Measurements from ENCODE around the gene FAM222B. TPM values are rescaled to one million over a fixed set of nuclear protein-coding genes. Genes with fewer than 3 reads are reported as not detected.

FAM222B gene
- total RNA-seq, 1 experiment from 2014 or later: 2.6 TPM

GRCh38 chr17:28714281-28714680 is 128.3 kb downstream of the FAM222B start:
- no peak for DNase-seq (ENCODE audit: low read depth)
- in situ Hi-C loops (cut with HindIII; ENCODE audit: low pct_unique_long_range_greater_than_20kb, low sequenced_read_pairs): no loop called here

GRCh38 chr17:28712705-28713415 is 129.7 kb downstream of the FAM222B start:
- in situ Hi-C loops (cut with HindIII; ENCODE audit: low pct_unique_long_range_greater_than_20kb, low sequenced_read_pairs): no loop called here
- DNase-seq (ENCODE audit: low read depth): no peak

- in situ Hi-C loops (cut with HindIII; ENCODE audit: low pct_unique_long_range_greater_than_20kb, low sequenced_read_pairs): no loop called here
- no peak for DNase-seq (ENCODE audit: low read depth)
Observed at GRCh38 chr17:28712032-28712704, 130.4 kb downstream of the FAM222B start.

DNA sequence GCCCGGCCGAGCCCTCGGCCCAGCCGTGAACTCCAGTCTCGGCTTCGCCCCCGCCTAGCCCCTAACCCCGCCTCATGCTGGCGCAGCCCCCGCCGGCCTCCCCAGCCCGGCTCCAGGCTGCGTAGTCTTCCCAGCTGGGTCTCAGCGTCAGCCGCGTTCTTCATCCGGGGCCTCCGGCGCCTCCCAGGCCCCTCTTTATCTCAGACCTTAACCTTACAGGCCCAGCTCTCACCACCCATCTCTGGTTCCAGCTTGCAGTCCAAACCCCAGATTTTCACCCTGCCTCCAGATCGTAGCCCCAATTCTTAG is 130.9 kb downstream of the FAM222B start, which contains the start of gene PROCA1:
TSS of gene PROCA1 (minus strand) at position 166 of the 309 bp plus-strand sequence. CDS start 228 bp downstream, outside the sequence.
- DNase-seq (ENCODE audit: low read depth): no peak

GRCh38 chr17:28710861-28711722 is 131.5 kb downstream of the FAM222B start:
- in situ Hi-C loops (cut with HindIII; ENCODE audit: low pct_unique_long_range_greater_than_20kb, low sequenced_read_pairs): no loop called here
- DNase-seq (ENCODE audit: low read depth): peak; percentile 91

More for the DNA sequence above, 130.9 kb downstream of the FAM222B start, which contains the start of gene PROCA1:
- in situ Hi-C loops (cut with HindIII; ENCODE audit: low pct_unique_long_range_greater_than_20kb, low sequenced_read_pairs): no loop called here

- DNase-seq (ENCODE audit: low read depth): no peak
- in situ Hi-C loops (cut with HindIII; ENCODE audit: low pct_unique_long_range_greater_than_20kb, low sequenced_read_pairs): no loop called here
Observed at GRCh38 chr17:28707339-28707720, 135.3 kb downstream of the FAM222B start.

DNA sequence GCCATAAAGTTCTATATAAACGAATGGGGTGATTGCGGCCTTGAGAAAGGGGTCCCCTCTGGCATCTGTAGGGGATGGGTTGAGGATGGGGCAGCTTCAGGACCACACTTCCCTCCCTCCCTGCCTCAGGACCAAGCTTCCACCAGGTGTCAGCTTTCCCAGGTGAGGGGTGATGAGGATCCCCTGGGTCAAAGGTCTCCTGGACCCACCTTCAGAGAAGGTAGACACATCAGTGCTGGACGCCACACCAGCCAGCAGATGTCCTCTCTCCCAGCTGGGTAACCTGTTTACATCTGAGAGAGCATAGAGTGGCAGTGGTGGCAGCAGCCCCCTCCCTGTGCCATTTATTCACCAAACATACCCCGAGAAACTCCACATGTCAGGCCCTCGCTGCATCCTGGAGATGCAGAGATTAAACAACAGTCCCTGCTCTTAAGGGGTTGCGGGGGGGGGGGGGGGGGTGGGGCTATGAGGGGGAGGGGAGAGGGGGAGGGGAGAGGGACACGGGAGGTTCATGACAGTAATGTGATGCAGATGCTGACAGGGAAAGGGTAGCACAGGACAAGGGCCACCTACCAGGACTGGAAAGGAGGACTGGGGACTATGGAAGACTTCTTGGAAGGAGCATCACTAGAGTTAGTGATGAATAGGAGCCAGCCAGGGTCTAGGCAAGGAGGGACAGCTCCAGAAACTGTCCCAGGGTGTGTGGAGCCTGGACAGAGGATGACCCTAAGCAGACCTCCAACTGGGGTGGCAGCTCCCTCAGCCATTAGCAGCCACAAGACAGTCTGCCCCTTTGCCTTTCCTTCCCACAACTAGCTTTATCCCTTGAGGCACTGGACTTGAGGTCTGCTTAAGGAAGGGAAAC is 135.9 kb downstream of the FAM222B start:
- no peak for DNase-seq (ENCODE audit: low read depth)
- in situ Hi-C loops (cut with HindIII; ENCODE audit: low pct_unique_long_range_greater_than_20kb, low sequenced_read_pairs): no loop called here

Other genes with a start within 250 kb of the FAM222B start
- gene SPAG5, start 243.8 kb downstream of the FAM222B start, total RNA-seq (2014; rRNA removed; shearing (Covaris generic); ENCODE audit: low replicate concordance): 73.0 and 355 TPM in 2 replicates
- gene RSKR, start 228.6 kb downstream of the FAM222B start, total RNA-seq (2014; rRNA removed; shearing (Covaris generic); ENCODE audit: low replicate concordance): 0.70 and 3.2 TPM in 2 replicates
- gene BLTP2, start 197.6 kb downstream of the FAM222B start, total RNA-seq (2014; rRNA removed; shearing (Covaris generic); ENCODE audit: low replicate concordance): 62.0 and 73.6 TPM in 2 replicates
- gene SDF2, start 180.9 kb downstream of the FAM222B start, total RNA-seq (2014; rRNA removed; shearing (Covaris generic); ENCODE audit: low replicate concordance): 70.4 and 79.9 TPM in 2 replicates
- 12.6 and 16.8 TPM in 2 replicates for gene SUPT6H, start 180.6 kb downstream of the FAM222B start, total RNA-seq (2014; rRNA removed; shearing (Covaris generic); ENCODE audit: low replicate concordance)
- gene PROCA1, start 130.9 kb downstream of the FAM222B start, total RNA-seq (2014; rRNA removed; shearing (Covaris generic); ENCODE audit: low replicate concordance): 4.2 and 7.4 TPM in 2 replicates
- 394 and 482 TPM in 2 replicates for gene RAB34, start 124.9 kb downstream of the FAM222B start, total RNA-seq (2014; rRNA removed; shearing (Covaris generic); ENCODE audit: low replicate concordance)
- 631 and 1,120 TPM in 2 replicates for gene RPL23A, start 122.8 kb downstream of the FAM222B start, total RNA-seq (2014; rRNA removed; shearing (Covaris generic); ENCODE audit: low replicate concordance)
- gene TLCD1, start 116.6 kb downstream of the FAM222B start, total RNA-seq (2014; rRNA removed; shearing (Covaris generic); ENCODE audit: low replicate concordance): 10.6 and 43.5 TPM in 2 replicates
- 2.2 and 3.5 TPM in 2 replicates for gene NEK8, start 114.0 kb downstream of the FAM222B start, total RNA-seq (2014; rRNA removed; shearing (Covaris generic); ENCODE audit: low replicate concordance)
- 49.3 and 61.6 TPM in 2 replicates for gene TRAF4, start 98.8 kb downstream of the FAM222B start, total RNA-seq (2014; rRNA removed; shearing (Covaris generic); ENCODE audit: low replicate concordance)
- gene ERAL1, start 12.2 kb upstream of the FAM222B start, total RNA-seq (2014; rRNA removed; shearing (Covaris generic); ENCODE audit: low replicate concordance): 53.5 and 59.9 TPM in 2 replicates
- 121 and 133 TPM in 2 replicates for gene FLOT2, start 54.9 kb upstream of the FAM222B start, total RNA-seq (2014; rRNA removed; shearing (Covaris generic); ENCODE audit: low replicate concordance)
- 36.2 and 50.4 TPM in 2 replicates for gene DHRS13, start 60.3 kb upstream of the FAM222B start, total RNA-seq (2014; rRNA removed; shearing (Covaris generic); ENCODE audit: low replicate concordance)
- gene PHF12, start 108.7 kb upstream of the FAM222B start, total RNA-seq (2014; rRNA removed; shearing (Covaris generic); ENCODE audit: low replicate concordance): 10.6 and 19.2 TPM in 2 replicates
- gene SEZ6, start 163.2 kb upstream of the FAM222B start, total RNA-seq (2014; rRNA removed; shearing (Covaris generic); ENCODE audit: low replicate concordance): not detected in 2 replicates
- gene PIPOX, start 200.4 kb upstream of the FAM222B start, total RNA-seq (2014; rRNA removed; shearing (Covaris generic); ENCODE audit: low replicate concordance): 1.6 and 10.5 TPM in 2 replicates

Data from Caki2 (cell line).